ENCODE data around the gene UBQLN3. TPM values are rescaled to one million over a fixed set of nuclear protein-coding genes. Genes with fewer than 3 reads are reported as not detected.

UBQLN3 gene
- not detected for polyA plus RNA-seq

DNA sequence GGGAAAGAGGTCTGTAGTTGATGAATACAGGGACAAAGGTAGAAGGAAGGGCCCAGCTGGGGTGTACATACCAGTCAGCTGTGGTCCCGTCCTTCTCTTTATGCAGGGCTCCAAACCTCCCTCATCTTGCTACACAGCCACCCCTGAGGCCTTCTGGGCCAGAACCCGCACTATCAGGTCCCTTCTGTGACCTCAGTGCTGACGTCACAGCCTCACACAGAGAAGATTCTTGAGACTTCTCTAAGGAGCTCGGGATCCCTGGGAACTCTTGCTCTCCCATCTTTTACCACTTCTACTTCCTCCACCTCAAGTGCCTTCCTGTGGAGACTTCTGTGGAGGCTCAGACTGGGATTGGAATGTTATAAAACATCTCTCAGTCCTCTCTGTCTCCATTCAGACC lies at the start of gene UBQLN3:
Gene UBQLN3, minus strand, starts transcription at position 155 of the 400 bp plus-strand sequence. CDS start 399 bp downstream, outside the sequence.
- no peak within 1 kb of the TSS for H3K27ac ChIP-seq (ENCODE audit: low read depth, low read length)
- 83 to 85% (median 83%) methylated on average over 4 of the region's 4 CpGs for WGBS, 3 donors

GRCh38 chr11:5557751-5558150 lies 48.0 kb upstream of the UBQLN3 start:
- WGBS, 3 donors: 26 to 62% (median 61%) methylated on average over 3 of the region's 3 CpGs
- no peak overlapping the region for H3K27ac ChIP-seq (ENCODE audit: low read depth, low read length)

- H3K27ac ChIP-seq (ENCODE audit: low read depth, low read length): no peak overlapping the region
- WGBS, 3 donors: 56% methylated on average over 3 of the region's 3 CpGs
These were observed 46.9 kb upstream of the UBQLN3 start for GRCh38 chr11:5556596-5557188.

GRCh38 chr11:5553343-5553742 lies 43.6 kb upstream of the UBQLN3 start:
- no peak overlapping the region for H3K27ac ChIP-seq (ENCODE audit: low read depth, low read length)

DNA sequence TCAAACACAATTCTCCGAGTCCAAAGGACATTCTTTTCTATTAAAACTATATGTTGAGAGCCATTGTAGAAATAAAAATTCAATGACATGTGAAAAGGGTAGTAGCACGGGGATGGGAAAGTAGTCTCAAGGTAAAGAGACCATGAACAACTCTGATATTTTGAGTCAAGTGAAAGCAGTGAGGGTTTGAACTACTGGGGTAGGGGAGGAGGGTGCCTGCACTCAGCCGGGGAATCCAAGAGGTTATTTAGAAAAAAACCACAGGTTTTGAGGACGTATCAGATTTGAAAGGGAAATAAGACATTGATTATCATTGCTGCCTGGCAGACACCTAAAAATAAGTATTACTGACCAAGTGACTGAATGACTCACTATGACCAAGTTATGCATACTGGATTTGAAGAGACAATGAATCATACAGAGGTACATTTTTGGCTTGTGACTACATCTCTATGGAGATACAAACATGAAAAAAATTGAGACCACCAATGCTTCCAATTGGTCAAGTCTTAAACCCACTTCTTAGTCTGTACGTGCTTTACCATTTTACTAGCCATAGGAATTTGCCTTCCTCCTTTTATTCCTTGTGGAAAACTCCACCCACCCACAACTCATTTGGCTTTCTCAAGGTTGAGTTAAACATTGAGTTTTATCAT lies 40.8 kb upstream of the UBQLN3 start:
- H3K27ac ChIP-seq (ENCODE audit: low read depth, low read length): no peak overlapping the region
- 64 to 76% (median 73%) methylated on average over 5 of the region's 5 CpGs for WGBS, 3 donors

- H3K27ac ChIP-seq (ENCODE audit: low read depth, low read length): no peak within 1 kb of the TSS
- WGBS, 3 donors: 51 to 62% (median 55%) methylated on average over 1 of the region's 1 CpG
These were observed 38.7 kb upstream of the UBQLN3 start, which contains the start of gene OR52H1 for GRCh38 chr11:5548440-5548839. Gene OR52H1 (minus strand): TSS chr11:5548540. CDS start chr11:5545505, 3,035 bp downstream.

GRCh38 chr11:5547982-5548381 lies 38.2 kb upstream of the UBQLN3 start:
- H3K27ac ChIP-seq (ENCODE audit: low read depth, low read length): no peak overlapping the region
- 93 to 96% (median 95%) methylated on average over 1 of the region's 1 CpG for WGBS, 3 donors

- no peak overlapping the region for H3K27ac ChIP-seq (ENCODE audit: low read depth, low read length)
- 66 to 92% (median 87%) methylated on average over 3 of the region's 3 CpGs for WGBS, 3 donors
These were observed 36.7 kb upstream of the UBQLN3 start for GRCh38 chr11:5546457-5546856.

- 28 to 68% (median 40%) methylated on average over 1 of the region's 1 CpG for WGBS, 3 donors
- H3K27ac ChIP-seq (ENCODE audit: low read depth, low read length): no peak overlapping the region
These were observed 31.7 kb upstream of the UBQLN3 start for GRCh38 chr11:5541427-5541826.

DNA sequence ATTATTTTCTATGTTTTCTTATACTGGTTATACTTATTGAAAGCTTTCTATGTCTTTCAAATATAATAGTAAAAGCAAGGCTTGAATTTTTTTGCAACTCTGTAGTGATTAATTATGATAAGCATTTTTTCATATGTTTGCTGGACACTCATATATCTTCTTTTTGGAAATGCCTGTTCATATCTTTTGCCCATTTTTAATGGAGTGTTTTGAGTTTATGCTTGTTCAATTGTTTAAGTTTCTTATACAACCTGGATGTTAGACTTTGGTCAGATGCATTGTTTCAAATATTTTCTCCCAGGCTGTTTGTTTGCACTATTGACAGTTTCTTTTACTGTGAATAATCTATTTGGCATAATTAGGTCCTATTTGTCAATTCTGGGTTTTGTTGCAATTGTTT lies 26.7 kb upstream of the UBQLN3 start:
- H3K27ac ChIP-seq (ENCODE audit: low read depth, low read length): no peak overlapping the region

DNA sequence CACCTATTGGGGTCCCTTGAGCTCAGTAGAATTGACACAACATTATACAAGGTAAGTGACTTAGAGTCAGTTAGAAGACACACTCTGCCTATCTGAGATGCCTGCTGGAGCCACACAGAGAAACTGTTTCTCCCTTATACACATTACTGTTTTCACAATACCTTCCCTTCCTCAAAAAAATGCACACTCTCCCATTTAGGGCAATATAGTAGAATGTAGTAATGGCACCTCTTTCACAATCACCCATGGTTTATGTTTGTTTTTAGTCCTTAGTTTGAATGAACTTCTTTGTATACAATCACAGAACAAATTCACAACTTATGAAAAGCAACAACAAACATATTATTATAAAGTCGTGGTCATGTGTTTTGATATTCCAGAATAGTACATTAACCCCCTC lies 24.3 kb upstream of the UBQLN3 start:
- no peak overlapping the region for H3K27ac ChIP-seq (ENCODE audit: low read depth, low read length)
- 55 to 86% (median 81%) methylated on average over 1 of the region's 1 CpG for WGBS, 3 donors

GRCh38 chr11:5531053-5531831 lies 21.5 kb upstream of the UBQLN3 start:
- 63 to 81% (median 78%) methylated on average over 2 of the region's 2 CpGs for WGBS, 3 donors
- H3K27ac ChIP-seq (ENCODE audit: low read depth, low read length): no peak overlapping the region

DNA sequence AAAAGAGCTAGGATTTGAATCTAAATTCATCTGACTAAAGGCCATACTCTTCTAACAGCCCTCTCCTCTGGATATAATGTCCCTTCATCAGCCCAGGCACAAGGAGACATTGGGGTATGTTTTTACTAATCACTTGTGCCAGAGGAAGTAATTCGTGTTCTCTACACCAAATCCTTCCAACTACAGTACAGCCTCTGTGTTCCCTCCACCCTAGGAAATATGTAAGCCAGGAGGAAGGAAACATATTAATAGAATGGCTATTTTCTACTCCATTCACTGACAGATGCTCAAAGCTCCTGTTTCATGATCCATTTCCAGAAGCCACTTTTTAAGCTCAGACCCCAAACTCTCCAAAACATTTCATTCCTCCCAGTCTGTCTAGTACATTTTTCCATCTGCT lies 18.7 kb upstream of the UBQLN3 start:
- H3K27ac ChIP-seq (ENCODE audit: low read depth, low read length): no peak overlapping the region
- 22 to 41% (median 39%) methylated on average over 1 of the region's 1 CpG for WGBS, 3 donors

- H3K27ac ChIP-seq (ENCODE audit: low read depth, low read length): no peak overlapping the region
- 93 to 94% (median 94%) methylated on average over 5 of the region's 5 CpGs for WGBS, 3 donors
These were observed 18.0 kb upstream of the UBQLN3 start for GRCh38 chr11:5527716-5528115.

GRCh38 chr11:5524756-5525155 lies 15.0 kb upstream of the UBQLN3 start:
- no peak overlapping the region for H3K27ac ChIP-seq (ENCODE audit: low read depth, low read length)
- WGBS, 3 donors: 61 to 76% (median 62%) methylated on average over 3 of the region's 3 CpGs

- 88 to 98% (median 90%) methylated on average over 2 of the region's 2 CpGs for WGBS, 3 donors
- H3K27ac ChIP-seq (ENCODE audit: low read depth, low read length): no peak overlapping the region
These were observed 12.6 kb upstream of the UBQLN3 start for GRCh38 chr11:5522308-5522707.

DNA sequence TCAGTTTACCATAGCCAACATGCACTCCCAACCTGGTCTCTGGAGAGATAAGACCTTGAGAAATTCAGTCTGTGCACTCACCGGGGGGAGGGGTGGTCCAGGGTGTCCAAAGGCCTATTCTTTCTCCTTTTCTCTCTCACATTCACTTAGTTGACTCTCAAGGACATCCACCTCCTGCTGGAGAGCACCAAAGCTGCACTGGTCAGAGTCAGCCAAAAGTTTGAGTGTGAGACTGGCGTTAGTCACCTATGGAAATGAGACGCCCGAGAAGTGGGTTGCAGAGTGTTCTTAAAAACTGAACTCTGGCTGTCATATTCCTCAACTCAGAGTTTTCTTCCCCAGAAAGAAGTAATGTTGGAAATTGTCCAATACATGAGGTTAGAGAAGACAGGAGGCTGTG lies 11.8 kb upstream of the UBQLN3 start:
- WGBS, 3 donors: 96 to 98% (median 97%) methylated on average over 4 of the region's 4 CpGs
- no peak overlapping the region for H3K27ac ChIP-seq (ENCODE audit: low read depth, low read length)

DNA sequence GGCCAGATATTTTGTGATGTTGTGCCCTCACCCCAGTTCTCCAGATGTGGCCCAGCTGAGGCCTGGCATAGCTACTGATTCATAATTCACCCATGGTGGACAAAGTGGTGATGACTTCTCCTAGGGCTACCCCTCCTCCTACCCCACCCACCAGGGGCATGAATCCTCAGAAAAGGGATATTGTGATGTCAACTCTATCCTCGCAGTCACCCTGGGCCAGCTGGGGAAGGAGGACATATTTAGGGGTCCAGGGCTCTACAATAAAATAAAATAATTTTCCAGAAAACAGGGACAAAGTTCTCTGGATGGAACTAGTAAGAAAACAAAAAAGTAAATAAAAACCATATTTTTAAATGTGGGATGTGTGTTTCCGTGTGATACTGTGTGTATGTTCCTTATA lies 6.8 kb upstream of the UBQLN3 start, which contains the start of gene UBQLNL:
Gene UBQLNL, minus strand, starts transcription at position 101 of the 400 bp plus-strand sequence. CDS start 258 bp downstream, outside the sequence.
- no peak within 1 kb of the TSS for H3K27ac ChIP-seq (ENCODE audit: low read depth, low read length)
- WGBS, 3 donors: 91 to 93% (median 93%) methylated on average over 2 of the region's 2 CpGs

- no peak overlapping the region for H3K27ac ChIP-seq (ENCODE audit: low read depth, low read length)
These were observed 5.1 kb upstream of the UBQLN3 start for GRCh38 chr11:5514841-5515240.

Measured in adipose tissue (tissue), 3 donors.